NCI-H1436 (cell line): Measurements from ENCODE around the gene CSE1L.
"Not testable (repeated sequence)": the region's sequence is repeated elsewhere in the genome, so short reads cannot be mapped to it uniquely, and the experiment has no call there.

Source experiments
- DNase-seq: peaks from one replicate; lab custom pipeline; 2025; lab: John Stamatoyannopoulos, UW

The CSE1L gene

DNA sequence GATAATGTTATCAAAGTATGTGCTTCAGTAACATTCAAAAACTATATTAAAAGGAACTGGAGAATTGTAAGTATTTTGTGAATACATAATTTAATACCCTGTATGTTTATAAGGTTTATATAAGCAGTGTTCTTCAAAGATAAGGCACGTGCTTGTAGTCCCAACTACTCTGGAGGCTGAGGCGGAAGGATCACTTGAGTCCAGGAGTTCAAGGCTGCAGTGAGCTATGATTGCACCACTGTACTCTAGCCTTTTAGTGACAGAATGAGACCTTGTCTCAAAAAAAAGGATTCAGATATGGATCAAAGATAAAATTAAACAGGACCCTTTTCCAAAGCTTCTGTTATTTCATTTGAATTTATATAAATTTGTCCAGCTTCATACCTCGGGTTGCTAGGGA, 17.2 kb downstream of the CSE1L start:
- no peak for DNase-seq

DNA sequence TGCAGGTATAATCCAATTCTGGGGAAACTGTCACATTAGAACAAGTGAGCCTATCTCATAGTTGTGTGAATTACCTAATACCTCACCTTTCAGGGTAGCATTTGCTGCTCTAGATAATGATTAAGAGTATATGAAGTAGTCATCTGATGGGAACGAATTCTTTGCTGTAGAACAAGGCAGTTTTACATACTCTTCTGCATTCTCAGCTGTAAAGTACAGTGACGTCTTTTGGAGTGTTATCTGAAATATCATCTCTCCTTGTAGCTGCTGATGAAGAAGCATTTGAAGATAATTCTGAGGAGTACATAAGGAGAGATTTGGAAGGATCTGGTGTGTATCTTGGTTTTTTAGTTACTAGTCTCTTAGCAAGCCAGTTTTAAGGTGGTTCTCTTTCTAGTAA, 28.4 kb downstream of the CSE1L start:
- DNase-seq, result no peak

DNA sequence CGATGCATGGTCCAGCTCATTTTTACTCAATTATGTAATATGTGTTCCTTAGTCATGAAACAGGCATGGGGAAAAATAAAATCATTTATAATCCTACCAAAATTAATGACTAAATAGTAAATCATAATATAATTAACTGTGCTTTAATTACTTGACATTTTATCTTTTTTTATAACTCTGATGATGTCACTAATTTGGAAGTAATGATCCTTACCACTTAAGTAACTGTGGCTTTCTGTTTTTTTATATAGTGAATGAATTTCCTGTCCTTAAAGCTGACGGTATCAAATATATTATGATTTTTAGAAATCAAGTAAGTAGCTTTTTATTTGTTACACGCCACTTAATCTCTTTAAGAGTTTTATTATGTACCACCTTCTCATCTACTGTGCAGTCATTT, 32.2 kb downstream of the CSE1L start:
- no peak for DNase-seq

DNA sequence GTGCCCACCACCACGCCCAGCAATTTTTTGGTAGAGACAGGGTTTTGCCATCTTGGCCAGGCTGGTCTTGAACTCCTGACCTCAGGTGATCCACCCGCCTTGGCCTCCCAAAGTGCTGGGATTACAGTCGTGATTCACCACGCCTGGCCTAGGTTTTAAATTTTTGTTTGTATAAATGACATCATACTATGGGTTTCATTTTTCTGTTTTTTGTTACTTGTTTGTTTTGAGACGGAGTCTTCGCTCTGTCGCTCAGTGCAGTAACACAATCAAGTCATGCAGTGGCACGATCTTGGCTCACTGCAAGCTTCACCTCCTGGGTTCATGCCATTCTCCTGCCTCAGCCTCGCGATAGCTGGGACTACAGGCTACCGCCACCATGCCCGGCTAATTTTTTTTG, 36.2 kb downstream of the CSE1L start:
- not testable (repeated sequence) for DNase-seq

DNA sequence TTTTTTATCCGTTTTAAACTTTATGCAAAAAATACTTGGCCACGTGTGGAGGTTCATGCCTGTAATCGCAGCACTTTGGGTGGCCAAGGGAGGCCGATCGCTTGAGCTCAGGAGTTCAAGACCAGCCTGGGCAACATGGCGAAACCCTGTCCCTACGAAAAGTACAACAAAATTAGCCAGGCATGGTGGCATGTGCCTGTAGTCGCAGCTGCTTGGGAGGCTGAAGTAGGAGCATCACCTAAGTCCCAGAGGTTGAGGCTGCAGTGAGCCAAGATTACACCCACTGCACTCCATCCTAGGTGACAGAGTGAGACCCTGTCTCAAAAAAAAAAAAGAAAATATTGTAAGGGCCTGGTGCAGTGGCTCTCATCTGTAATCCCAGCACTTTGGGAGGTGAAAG, 45.0 kb downstream of the CSE1L start:
- DNase-seq, result no peak

DNA sequence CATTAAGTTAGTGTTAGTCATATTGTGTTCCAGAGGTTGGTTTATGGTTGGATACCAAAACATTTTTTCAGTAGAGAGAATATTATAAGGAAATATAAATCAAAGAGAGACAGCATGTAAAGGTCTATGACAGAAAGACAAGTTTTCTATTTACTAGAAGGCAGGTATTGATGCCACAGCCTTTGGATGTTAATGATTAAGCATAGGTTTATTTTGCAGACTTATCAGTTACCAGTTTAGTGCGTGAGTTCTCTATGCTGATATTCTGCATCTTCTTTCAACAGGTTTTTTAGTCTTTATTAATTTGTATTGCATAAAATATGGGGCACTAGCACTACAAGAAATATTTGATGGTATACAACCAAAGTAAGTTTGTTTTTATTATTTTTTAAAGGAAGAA, 45.6 kb downstream of the CSE1L start:
- no peak for DNase-seq

DNA sequence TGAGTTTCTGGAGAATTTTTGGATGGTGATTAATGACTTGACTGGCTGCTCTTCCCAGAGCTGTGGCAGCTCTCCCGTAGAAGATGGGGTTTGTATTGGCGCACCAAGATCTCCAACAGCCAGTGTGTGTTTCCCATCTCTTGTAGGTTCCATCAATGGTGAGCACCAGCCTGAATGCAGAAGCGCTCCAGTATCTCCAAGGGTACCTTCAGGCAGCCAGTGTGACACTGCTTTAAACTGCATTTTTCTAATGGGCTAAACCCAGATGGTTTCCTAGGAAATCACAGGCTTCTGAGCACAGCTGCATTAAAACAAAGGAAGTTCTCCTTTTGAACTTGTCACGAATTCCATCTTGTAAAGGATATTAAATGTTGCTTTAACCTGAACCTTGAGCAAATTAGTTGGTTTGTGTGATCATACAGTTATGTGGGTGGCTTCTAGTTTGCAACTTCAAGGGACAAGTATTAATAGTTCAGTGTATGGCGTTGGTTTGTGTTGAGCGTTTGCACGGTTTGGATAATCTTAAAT, 50.2 kb downstream of the CSE1L start:
- no peak for DNase-seq

DNA sequence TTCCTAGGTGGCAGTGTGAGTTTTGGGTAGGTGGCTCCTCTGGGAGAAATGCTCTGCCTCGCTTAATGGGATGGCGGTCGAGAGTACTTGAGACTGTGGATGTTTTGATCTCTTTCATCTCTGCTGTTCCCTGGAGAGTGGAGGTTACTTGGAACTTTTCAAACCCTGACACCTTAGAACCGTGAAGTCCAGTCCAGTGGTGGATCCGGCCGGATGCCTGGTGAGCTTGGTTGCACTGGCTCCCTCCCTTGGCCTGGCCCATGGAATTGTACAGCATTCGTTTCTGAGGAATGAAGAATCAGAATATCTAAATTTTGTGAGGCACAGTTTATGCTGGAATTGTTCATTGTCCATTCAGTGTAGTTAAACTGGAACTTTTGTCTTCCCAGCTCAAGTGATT, 51.0 kb downstream of the CSE1L start:
- no peak for DNase-seq

DNA sequence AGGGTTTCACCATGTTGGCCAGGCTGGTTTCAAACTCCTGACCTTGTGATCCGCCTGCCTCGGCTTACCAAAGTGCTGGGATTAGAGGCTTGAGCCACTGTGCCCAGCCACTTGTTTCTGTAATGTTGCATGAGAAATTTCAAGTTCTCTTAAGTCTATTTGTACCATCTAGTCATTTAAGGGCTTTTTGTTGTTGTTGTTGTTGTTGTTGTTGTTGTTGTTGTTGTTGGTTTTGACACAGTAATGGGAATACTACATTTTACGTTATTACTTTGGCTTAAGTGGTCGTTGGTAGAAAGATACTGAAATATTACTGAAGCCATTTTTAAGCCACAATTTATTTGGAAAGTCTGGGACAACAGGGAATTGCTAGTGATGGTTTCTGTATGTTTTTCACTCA, 52.0 kb downstream of the CSE1L start:
- DNase-seq, result no peak

DNA sequence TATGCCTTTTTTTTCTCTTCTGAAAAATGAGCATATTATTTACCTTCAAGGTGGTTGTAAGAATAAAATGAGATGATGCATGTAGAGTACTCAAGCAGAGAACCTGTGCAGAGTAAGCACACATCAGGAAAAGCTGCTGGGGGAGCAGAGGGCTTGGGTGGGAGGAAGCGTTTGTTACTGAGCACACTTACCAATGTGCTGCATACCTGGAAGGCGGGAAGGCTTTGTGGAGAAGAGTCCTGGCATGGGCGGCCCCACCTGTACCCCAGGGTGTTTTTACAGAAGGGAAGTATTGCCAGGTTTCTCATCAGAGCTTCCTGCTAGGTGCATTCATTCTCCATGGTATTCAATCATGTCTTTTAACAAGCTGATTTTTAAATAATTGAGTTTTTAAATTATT, 52.9 kb downstream of the CSE1L start:
- DNase-seq, result no peak

DNA sequence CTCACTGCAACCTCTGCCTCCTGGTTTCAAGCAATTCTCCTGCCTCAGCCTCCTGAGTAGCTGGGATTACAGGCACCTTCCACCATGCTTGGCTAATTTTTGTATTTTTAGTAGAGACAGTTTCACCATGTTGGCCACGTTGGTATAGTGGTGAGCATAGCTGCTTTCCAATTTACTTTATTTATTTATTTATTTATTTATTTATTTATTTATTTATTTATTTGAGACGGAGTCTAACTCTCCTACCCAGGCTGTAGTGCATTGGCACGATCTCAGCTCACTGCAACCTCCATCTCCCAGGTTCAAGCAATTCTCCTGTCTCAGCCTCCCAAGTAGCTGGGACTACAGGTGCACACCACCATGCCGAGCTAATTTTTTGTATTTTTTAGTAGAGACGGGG, 54.2 kb downstream of the CSE1L start:
- DNase-seq, result not testable (repeated sequence)

DNA sequence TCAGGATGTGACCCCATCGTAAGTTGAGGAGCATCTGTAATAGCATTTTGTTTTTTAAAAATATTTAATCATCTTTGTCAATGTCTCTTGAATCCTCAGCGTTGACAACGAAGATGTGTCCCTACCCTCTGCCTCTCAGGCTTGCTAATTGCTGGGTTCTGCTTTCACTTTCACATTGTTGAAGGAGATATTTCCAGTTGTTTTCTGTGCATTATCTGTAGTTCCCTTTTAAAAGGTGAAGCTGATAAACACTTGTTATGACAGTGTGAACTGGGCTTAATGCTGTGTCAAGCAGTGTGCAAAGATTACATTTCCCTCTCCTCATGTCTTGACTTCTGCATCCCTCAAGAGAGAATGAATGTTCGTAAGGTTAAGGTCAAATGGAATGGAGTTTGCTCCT, 54.9 kb downstream of the CSE1L start:
- DNase-seq, result no peak

DNA sequence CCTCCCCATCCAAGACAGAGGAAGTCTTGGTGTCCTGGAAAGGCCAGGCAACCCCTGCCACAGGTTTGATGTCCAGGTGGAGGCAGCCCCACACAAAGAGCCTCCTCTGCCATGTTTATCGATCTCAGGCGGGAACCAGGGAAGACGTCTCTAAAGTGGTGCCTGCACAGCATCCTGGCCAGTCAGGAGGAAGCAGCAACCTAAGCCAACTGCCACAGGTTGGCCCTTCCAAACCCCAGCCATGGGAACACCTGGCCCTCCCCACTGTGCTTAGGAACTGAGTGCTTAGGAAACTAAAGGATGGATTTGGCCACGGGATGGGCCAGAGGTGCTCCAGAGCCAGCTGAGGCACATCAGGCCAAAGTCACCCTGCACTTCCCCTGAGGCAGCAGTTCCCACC, 56.9 kb downstream of the CSE1L start:
- no peak for DNase-seq

DNA sequence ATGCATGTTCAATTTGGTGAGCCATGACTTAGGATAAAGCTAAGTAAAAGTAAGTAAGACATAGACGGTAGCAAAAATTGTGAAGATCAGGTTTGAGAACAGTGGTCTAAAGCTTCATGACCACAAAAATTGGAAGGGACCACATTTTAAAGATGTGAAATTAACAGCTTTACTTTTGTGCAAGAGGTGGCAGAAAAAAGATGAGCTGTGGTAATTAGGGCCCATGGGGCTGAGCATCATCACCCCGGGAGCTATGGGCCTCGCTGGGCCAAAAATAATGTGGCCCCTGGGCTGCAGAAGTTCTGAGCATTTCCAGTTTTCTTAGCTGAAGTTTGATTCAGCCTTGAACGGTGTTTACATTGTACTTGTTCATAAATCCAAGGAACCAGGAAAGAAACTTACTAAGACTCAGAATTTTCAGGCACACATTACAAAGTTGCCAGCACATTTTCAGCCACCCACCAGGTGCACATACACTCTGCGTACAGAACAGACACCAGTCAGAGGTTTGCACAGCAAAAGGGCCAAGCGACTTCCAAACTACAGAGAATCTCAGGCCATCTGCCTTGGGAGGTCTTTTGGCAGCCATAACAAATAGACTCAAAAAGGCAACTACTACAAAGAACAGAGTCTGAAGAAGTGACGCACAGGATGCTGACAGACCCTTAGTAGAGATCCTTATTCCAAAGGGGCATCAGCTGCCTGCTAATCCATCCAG, 57.7 kb downstream of the CSE1L start:
- DNase-seq, result no peak

DNA sequence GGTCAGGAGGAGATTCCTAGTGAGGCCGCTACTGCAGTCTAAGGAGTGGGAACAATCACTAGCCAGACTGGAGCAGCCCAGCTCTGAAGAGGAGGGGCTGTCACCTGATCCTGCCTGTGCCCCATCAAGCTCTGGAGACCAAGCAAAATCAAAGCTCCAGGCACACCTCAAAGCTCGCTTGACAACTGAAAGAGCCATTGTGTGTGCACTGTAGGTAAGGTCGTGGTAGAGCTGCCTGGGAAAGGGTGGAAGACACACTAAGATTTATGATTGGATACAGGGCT, 58.2 kb downstream of the CSE1L start:
- no peak for DNase-seq

DNA sequence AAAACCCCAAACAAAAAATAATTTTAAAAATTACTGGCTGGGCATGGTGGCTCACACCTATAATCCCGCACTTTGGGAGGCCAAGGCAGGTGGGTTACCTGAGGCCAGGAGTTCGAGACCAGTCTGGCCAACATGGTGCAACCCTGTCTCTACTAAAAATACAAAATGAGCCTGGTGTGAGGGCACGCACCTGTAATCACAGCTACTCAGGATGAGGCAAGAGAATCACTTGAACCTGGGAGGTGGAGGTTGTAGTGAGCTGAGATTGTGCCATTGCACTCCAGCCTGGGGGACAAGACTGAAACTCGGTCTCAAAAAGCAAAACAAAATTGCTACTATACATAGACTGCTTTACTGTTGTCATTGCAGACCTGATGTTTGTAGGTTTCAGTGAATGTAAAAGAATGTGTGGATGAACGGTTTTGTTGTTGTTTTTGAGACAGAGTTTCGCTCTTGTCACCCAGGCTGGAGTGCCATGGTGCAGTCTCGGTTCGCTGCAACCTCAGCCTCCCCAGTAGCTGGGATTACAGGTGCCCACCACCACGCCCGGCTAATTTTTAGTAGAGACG, 59.0 kb downstream of the CSE1L start:
- not testable (repeated sequence) for DNase-seq

DNA sequence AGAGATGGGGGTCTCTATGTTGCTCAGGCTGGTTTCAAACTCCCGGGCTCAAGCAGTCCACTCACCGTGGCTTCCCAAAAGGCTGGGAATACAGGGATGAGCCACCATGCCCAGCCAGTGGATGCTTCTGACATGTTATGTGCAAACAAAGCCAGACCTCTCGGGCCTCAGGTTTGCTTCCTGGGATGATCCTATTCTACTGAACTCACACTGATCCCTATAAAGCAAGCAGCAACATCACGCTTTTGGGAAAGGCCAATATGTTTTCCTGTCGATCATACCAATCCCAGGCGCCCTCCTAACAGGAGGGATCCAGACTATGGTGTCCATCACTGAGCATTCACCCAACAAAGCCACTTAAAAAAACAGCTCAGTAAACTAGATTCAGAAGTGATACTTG, 60.2 kb downstream of the CSE1L start:
- DNase-seq, result no peak

DNA sequence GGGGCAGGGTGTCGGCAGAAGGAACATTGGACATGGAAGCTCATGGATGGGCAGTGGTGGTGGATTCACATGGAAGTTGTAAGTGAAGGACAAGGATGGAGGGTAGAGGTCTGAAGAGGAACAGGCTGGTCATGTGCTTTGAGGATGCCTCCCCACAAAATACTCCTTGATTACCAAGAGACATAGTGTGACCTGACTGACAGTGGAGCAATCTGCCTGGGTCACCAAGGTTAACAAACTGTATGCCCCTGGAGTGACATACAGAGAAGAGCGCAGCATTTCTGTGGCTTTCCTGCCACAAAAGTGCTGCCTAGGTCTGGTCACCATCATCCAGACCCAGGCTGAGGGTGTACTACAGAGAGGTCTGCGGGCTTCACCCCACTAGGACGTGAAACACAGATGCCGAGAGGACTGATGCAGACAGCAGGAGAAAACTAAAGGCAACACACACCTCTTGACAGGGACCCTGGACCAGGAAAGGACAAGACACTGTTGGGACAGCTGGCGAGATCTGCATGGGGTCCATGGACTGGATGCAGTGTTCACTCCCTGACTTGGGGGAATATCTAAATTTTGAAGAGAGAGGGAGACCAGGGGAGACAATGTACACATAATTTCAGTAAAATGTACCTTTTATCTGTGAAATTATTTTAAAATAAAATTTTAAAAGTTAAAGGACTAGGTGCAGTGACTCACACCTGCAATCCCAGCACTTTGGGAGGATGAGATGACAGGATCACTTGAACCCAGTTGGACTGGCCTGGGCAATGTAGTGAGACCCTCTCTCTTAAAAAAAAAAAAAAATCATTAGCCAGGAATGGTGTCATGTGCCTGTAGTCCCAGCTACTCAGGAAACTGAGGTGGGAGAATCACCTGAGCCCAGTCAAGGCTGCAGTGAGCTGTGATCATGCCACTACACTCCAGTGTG, 64.9 kb downstream of the CSE1L start:
- DNase-seq, result no peak

DNA sequence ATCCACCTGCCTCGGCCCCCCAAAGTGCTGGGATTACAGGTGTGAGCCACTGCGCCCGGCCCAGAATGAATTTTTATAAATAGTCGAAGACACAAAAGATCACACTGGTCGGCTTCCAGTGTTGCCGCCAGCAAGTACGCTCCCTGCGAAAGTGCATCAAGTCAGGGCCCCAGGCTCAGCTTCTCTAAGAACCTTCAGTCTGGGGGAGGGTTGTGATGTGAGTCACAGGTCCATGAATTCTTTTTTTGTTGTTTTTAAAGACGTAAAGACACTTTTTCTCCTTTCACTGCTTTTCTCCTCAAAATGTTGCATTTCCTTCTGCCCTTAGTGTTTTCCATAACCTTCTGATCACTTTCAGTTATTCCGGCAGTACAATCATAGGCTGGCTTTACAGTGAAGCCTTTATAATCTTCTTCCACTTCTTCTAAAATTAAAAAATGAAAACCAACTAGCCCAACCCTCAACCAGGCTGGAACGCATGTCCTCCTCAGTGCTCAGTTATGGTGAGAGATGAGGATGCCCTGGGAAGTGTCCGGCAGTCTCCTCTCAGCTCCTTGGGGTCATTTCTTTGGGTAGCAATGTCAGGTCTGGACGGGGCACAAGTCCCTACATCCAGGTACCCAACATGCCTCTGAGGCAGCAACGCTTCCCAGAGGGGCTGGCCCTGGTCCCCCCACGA, 66.6 kb downstream of the CSE1L start:
- DNase-seq, result no peak

DNA sequence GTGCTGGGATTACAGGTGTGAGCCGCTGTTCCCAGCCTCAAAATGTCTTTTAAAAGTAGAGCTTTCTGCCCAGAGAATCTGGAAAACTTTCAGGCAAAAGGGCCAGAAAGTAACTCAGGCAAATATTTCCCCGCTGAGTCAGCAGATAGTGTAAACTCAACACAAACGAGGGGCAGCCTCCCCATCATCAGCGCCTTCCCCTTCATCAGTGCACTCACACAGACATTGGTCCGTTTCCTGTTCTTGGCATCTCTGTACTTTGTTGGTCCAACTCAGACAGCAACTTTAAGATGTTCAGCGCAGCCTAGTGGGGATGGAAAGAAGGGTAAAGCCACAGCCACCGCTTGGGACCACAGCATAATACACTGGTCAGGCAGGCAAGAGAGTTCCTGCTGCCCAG, 69.5 kb downstream of the CSE1L start:
- DNase-seq, result no peak

DNA sequence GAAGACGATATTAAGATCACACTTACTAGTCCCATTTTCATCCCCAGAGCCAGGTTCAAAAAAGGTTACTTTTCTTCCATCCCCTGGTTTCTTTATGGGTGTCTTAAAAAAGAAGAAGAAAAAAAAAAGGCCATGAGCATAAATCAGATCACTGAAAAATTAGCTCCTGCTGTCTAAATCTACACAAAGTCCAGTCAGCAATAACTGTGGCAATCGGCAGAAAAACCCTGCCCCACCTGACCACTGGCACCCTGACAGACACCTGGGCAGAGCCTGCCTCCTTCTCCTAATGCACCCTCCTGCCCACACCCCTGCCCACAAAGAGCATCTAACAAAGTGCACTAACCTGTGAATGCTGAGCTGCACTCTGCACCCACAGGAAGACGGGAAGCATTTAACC, 72.2 kb downstream of the CSE1L start:
- DNase-seq, result no peak

DNA sequence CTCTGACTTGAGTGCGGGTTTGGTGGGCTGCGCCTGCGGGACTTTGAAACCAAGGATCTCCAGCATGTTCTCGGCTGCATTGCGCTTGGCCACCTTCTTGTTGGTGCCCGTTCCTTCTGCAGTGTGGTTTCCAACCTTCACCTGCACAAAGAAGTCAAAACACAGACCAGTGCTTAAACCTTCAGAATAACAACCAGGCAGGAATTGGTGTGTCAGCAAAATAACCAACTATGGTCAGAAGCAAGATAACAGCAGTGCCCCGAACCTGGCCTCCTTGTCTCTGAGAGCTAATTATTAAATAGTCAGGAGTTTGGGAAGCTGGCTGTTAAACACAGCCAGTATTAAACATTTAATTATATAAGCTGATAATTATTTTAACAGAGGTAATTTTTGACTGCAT, 73.9 kb downstream of the CSE1L start:
- no peak for DNase-seq

DNA sequence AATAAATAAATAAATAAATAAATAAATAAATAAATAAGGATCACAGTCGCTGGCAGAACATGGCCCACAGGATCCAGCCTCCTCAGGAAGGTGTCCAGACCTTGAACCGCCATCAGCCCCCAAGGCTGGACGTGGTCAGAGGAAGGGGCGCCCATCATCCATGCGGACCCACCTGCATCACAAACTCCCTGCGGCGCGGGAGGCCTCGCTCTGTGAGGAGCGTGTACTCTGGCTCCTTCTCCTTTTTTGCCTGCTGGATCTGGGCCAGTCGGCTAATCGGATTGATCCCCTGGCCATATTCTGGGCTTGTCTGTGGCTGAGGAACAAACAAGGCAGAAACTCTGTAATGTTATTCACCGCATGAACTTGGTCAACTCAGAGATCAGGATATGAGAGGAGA, 76.8 kb downstream of the CSE1L start:
- DNase-seq, result no peak
